ENCODE measurements around the gene ANXA4. TPM values are rescaled to one million over a fixed set of nuclear protein-coding genes. Genes with fewer than 3 reads are reported as not detected.

ANXA4 gene
- total RNA-seq, 2 donors from 2014 or later = 258 to 324 TPM

- no peaks in the 10 kb centered on the region for H3K36me3 ChIP-seq
- no peak overlapping the region for H3K9ac ChIP-seq (ENCODE audit: low read depth in 2 of 2, low read length in 2 of 2)
- H3K9me3 ChIP-seq = no peaks in the 10 kb centered on the region
- no peaks in the 10 kb centered on the region for H3K27me3 ChIP-seq
- intact Hi-C loops (cut with DNase I) = no loop called here
- no peak overlapping the region for H3K27ac ChIP-seq
- H3K4me1 ChIP-seq = no peaks in the 10 kb centered on the region
- H3K4me3 ChIP-seq = no peak overlapping the region
- no peak for DNase-seq
- no peak for TF ChIP-seq CTCF (IDR thresholded peaks at IDR 0.05)
These were observed 46.8 kb upstream of the ANXA4 start for GRCh38 chr2:69694894-69695849.

GRCh38 chr2:69695850-69696216 is 46.1 kb upstream of the ANXA4 start:
- TF ChIP-seq CTCF (IDR thresholded peaks at IDR 0.05) = no peak
- intact Hi-C loops (cut with DNase I) = no loop called here
- Histone ChIP-seq H3K4me3 (no peak overlapping the region), H3K4me1 (no peaks in the 10 kb centered on the region), H3K9me3 (no peaks in the 10 kb centered on the region), H3K27ac (no peak overlapping the region), H3K36me3 (no peaks in the 10 kb centered on the region), H3K27me3 (no peaks in the 10 kb centered on the region), H3K9ac (ENCODE audit: low read depth in 2 of 2, low read length in 2 of 2) (no peak overlapping the region)
- DNase-seq = no peak

- Histone ChIP-seq H3K9me3 (no peaks in the 10 kb centered on the region), H3K4me3 (no peak overlapping the region), H3K9ac (ENCODE audit: low read depth in 2 of 2, low read length in 2 of 2) (no peak overlapping the region), H3K27ac (no peak overlapping the region), H3K27me3 (no peaks in the 10 kb centered on the region), H3K36me3 (no peaks in the 10 kb centered on the region), H3K4me1 (no peaks in the 10 kb centered on the region)
- intact Hi-C loops (cut with DNase I) = no loop called here
- DNase-seq = no peak
- TF ChIP-seq CTCF (IDR thresholded peaks at IDR 0.05) = no peak
These were observed 41.6 kb upstream of the ANXA4 start for GRCh38 chr2:69700381-69700780.

GRCh38 chr2:69701100-69701945 is 40.6 kb upstream of the ANXA4 start:
- H3K27ac ChIP-seq = no peak overlapping the region
- intact Hi-C loops (cut with DNase I) = no loop called here

More at GRCh38 chr2:69701100-69701945, 40.6 kb upstream of the ANXA4 start:
- no peaks in the 10 kb centered on the region for H3K36me3 ChIP-seq
- no peaks in the 10 kb centered on the region for H3K9me3 ChIP-seq
- no peak overlapping the region for H3K4me3 ChIP-seq
- no peak for TF ChIP-seq CTCF (IDR thresholded peaks at IDR 0.05)
- H3K4me1 ChIP-seq = no peaks in the 10 kb centered on the region
- no peak for DNase-seq
- H3K27me3 ChIP-seq = no peaks in the 10 kb centered on the region
- no peak overlapping the region for H3K9ac ChIP-seq (ENCODE audit: low read depth in 2 of 2, low read length in 2 of 2)
